HFF-Myc (cell line): Measurements from ENCODE around the gene BEST4.
A peak's percentile ranks its signal among the peaks of the same experiment; 100 is the strongest.

Source experiments
- DNase-seq: peaks from one replicate; pipeline ENCODE4 v3.0.0-alpha.2; 2011; ENCODE audit warnings: low read depth; ENCODE audit errors: extremely low read depth
- H3K4me3 ChIP-seq: replicated peaks from 2 replicates; pipeline ENCODE4 v1.5.1; 2011; ENCODE audit warnings: low read depth, mild to moderate bottlenecking, control low read depth, low read length
- CTCF ChIP-seq: IDR thresholded peaks from 2 replicates; pipeline ENCODE4 v1.5.1; 2012; ENCODE audit warnings: mild to moderate bottlenecking, low read depth, low read length, control low read depth; ENCODE audit errors: missing control alignments

Gene BEST4

GRCh38 chr1:44805311-44806024, 17.5 kb upstream of the BEST4 start:
- no peak for DNase-seq
- no peak overlapping the region for H3K4me3 ChIP-seq
- no peak for TF ChIP-seq CTCF

- DNase-seq, result no peak
- no peak for TF ChIP-seq CTCF
- H3K4me3 ChIP-seq, result peak overlapping the region; percentile 94
These were observed 15.5 kb upstream of the BEST4 start for GRCh38 chr1:44803312-44804095.

- no peak for TF ChIP-seq CTCF
- DNase-seq, result no peak
- peak overlapping the region; percentile 94 for H3K4me3 ChIP-seq
These were observed 15.0 kb upstream of the BEST4 start for GRCh38 chr1:44803062-44803311.

GRCh38 chr1:44802306-44803061, 14.5 kb upstream of the BEST4 start:
- DNase-seq, result no peak
- H3K4me3 ChIP-seq, result peak overlapping the region; percentile 94
- TF ChIP-seq CTCF, result no peak

- no peak for TF ChIP-seq CTCF
- H3K4me3 ChIP-seq, result peak overlapping the region; percentile 94
- DNase-seq, result no peak
These were observed 13.7 kb upstream of the BEST4 start for GRCh38 chr1:44801491-44802305.
